Muscle layer of colon (tissue), 2 donors: ENCODE measurements around the gene CNKSR3.
"Not testable (repeated sequence)": the region's sequence is repeated elsewhere in the genome, so short reads cannot be mapped to it uniquely, and the experiment has no call there.

Experiments used
- H3K27ac ChIP-seq: one replicate; pipeline ENCODE4 v1.7.0; 2013; ENCODE audit warnings: low read depth, mild to moderate bottlenecking, low read length, moderate library complexity
- H3K27me3 ChIP-seq, 2 donors: one replicate each; pipeline ENCODE4 v1.7.0; 2013; ENCODE audit warnings: low read length in 2 of 2, mild to moderate bottlenecking in 2 of 2; ENCODE audit not compliant: insufficient read depth in 2 of 2, control insufficient read depth in 1 of 2
- H3K36me3 ChIP-seq: one replicate; pipeline ENCODE4 v1.7.0; 2013; ENCODE audit warnings: mild to moderate bottlenecking, low read length; ENCODE audit not compliant: insufficient read depth
- H3K4me1 ChIP-seq: one replicate; pipeline ENCODE4 v1.7.0; 2013; ENCODE audit warnings: mild to moderate bottlenecking, low read length; ENCODE audit not compliant: insufficient read depth
- H3K4me3 ChIP-seq, 2 donors: one replicate each; pipeline ENCODE4 v1.7.0; 2013; ENCODE audit warnings: low read length in 2 of 2, low read depth in 1 of 2, mild to moderate bottlenecking in 1 of 2, moderate library complexity in 1 of 2
- H3K9ac ChIP-seq: one replicate; pipeline ENCODE4 v1.7.0; 2013; ENCODE audit warnings: low read length
- H3K9me3 ChIP-seq: one replicate; pipeline ENCODE4 v1.7.0; 2013; ENCODE audit warnings: mild to moderate bottlenecking, low read length
- donor health status: abdominal sarcoma.
- donor health status: Adenocarcinoma of cecum.

CNKSR3 gene

DNA sequence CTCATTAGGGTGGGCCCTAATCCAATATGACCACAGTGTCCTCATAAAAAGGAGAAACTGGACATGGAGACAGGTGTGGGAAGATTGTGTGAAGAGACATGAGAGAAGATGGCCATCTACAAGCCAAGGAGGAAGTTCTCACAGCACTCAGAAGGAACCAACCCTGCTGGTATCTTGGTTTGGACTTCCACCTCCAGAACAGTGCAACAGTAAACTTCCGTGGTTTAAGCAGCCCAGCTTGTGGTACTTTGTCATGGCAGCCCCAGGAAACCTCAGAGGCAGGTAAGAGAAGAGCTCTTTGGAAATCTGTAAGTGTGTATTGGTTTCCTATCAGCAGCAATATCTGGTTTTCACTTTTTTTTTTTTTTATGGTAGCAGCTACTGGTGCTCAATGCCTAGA lies 16.5 kb upstream of the CNKSR3 start:
- Histone ChIP-seq H3K4me1 (no peaks in the 10 kb centered on the region), H3K9ac (no peak overlapping the region), H3K36me3 (no peaks in the 10 kb centered on the region), H3K27ac (no peak overlapping the region), H3K4me3 (no peak overlapping the region), H3K27me3 (no peaks in the 10 kb centered on the region), H3K9me3 (no peaks in the 10 kb centered on the region)

DNA sequence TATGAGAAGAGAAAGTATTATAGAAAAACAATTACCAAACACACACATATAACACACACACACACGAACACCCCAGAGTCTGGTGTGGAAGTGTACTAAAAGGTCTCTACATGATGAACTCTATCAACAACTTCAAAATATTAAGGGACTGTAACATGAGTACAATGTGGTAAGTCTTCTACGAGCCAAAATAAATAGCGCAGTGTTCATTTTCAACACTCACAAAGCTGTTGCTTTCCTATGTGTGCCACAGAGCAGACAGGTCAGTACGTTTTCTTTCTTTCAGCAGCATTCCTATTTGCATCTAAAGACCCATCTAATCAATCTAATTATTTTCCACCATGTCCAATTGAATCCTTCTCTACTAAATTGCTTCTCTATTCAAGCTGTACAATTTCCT lies 12.1 kb upstream of the CNKSR3 start:
- Histone ChIP-seq H3K4me3 (no peak overlapping the region), H3K27me3 (no peaks in the 10 kb centered on the region), H3K27ac (no peak overlapping the region), H3K9me3 (no peaks in the 10 kb centered on the region), H3K36me3 (no peaks in the 10 kb centered on the region), H3K9ac (no peak overlapping the region), H3K4me1 (no peaks in the 10 kb centered on the region)

DNA sequence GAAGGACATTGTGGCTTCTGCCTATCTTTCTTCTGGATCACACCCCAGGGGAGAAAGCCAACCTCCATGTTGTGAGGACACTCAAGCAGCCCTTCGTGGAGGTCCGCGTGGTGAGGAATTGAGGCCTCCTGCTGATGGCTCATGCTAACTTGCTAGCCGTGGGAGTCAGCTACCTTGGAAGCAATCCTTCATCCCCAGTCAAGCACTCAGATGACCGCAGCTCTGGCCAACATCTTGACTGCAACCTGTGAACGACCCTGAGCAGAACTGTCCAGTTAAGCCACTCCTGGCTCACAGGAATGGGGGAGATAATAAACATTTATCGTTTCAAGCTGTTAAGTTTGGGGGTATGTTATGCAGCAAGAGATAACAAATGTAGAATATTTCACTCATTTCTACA lies 10.9 kb upstream of the CNKSR3 start:
- H3K36me3 ChIP-seq, result no peaks in the 10 kb centered on the region
- H3K9me3 ChIP-seq, result no peaks in the 10 kb centered on the region
- no peaks in the 10 kb centered on the region for H3K27me3 ChIP-seq
- H3K9ac ChIP-seq, result no peak overlapping the region
- H3K27ac ChIP-seq, result no peak overlapping the region
- H3K4me1 ChIP-seq, result no peaks in the 10 kb centered on the region
- no peak overlapping the region for H3K4me3 ChIP-seq

DNA sequence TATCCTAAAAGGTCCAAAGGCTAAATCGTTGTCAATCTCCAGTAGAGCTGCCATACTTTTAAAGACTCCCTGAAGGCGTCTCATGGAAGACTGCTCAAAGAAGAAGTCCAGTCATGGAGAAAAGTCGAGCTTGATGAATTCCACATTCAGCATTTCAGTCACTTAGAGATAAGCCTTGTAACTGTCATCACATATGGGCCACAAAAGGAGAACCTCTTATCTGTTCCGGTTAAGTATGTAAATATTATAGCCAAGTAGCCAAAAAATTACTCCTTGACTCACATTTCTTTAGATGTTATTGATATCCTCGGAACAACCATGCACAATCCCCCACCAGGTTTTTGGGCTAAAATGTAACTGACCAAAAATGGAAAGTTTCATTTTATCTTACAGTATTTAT lies 9.8 kb upstream of the CNKSR3 start:
- H3K4me3 ChIP-seq, result no peak overlapping the region
- no peak overlapping the region for H3K27ac ChIP-seq
- H3K9ac ChIP-seq, result no peak overlapping the region
- H3K4me1 ChIP-seq, result no peaks in the 10 kb centered on the region
- no peaks in the 10 kb centered on the region for H3K9me3 ChIP-seq
- no peaks in the 10 kb centered on the region for H3K36me3 ChIP-seq
- no peaks in the 10 kb centered on the region for H3K27me3 ChIP-seq

DNA sequence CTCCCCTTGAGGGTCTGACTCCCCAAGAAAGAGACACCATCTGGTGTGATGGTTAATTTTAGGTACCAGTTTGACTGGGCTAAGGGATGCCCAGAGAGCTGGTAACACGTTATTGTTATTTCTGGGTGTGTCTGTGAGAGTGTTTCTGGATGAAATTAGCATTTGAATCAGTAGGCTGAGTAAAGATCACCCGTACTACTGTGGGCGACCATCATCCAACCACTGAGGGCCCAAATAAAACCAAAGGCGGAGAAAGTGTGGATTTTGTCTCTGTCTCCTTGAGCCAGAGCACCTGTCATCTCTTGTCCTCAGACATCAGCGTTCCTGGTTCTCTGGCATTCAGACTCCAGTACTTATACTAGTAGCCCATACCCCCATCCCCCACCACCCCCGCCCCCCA lies 7.9 kb upstream of the CNKSR3 start:
- Histone ChIP-seq H3K9me3 (no peaks in the 10 kb centered on the region), H3K27me3 (no peaks in the 10 kb centered on the region), H3K36me3 (no peaks in the 10 kb centered on the region), H3K4me1 (no peaks in the 10 kb centered on the region), H3K4me3 (no peak overlapping the region), H3K9ac (no peak overlapping the region), H3K27ac (no peak overlapping the region)

DNA sequence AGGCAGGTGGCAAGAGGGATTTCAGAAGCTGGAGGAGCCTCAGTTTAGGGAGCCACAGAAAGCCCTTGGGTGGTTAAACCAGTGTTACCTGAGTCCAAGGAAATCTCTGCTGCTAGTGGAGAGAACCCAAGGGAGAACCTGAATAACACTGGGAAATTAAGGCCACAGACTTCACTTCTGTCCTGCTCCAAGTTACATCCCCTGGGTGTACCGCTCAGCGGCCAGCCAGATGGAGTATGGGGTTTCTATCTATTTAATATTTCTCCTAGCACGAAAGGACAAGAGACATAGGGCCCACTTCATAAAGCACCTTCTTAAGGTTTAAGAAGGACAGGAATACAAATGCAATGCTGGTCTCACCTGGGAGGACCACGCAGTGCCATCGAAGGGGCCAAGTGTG lies 5.8 kb upstream of the CNKSR3 start:
- Histone ChIP-seq H3K4me3 (no peak overlapping the region), H3K9me3 (no peaks in the 10 kb centered on the region), H3K4me1 (peaks cover 7% of the 10 kb centered on the region), H3K27me3 (no peaks in the 10 kb centered on the region), H3K36me3 (no peaks in the 10 kb centered on the region), H3K27ac (no peak overlapping the region), H3K9ac (no peak overlapping the region)

DNA sequence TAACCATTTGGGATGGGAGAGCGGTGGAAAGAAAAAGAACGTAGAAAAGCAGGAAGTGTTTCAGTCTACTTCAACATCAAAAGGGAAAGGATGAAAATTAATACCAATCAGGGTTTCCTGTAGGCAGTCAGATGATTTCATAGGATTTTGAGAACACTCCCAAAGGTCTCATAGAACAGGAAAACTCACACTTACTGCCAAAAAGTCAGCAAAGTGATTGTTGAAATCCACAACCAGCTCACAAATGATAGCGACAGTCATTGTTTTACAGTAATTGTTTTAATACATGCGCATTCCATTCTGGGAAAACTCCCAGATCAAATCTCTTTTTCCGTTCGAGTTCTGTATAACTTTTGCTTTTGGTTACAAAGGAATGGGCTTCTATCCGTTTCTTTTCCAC lies 5.3 kb upstream of the CNKSR3 start:
- Histone ChIP-seq H3K9me3 (no peaks in the 10 kb centered on the region), H3K4me3 (no peak overlapping the region), H3K27me3 (no peaks in the 10 kb centered on the region), H3K4me1 (peaks cover 7% of the 10 kb centered on the region), H3K27ac (no peak overlapping the region), H3K36me3 (no peaks in the 10 kb centered on the region), H3K9ac (no peak overlapping the region)

DNA sequence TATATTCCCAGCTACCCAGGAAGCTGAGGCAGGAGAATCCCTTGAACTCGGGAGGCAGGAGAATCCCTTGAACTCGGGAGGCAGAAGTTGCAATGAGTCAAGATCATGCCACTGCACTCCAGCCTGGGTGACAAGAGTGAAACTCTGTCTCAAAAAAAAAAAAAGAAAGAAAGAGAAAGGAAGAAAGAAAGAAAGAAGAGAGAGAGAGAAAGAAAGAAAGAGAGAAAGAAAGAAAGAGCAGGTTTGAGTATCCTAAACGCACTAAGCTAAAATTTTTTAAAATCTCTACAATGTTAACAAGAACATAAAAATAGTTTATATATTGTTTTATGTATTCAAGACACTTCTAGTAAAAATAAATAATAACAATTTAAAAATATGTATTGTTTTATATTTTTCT lies 4.6 kb upstream of the CNKSR3 start:
- H3K4me1 ChIP-seq, H3K27ac ChIP-seq, H3K9me3 ChIP-seq, H3K27me3 ChIP-seq, H3K9ac ChIP-seq, H3K4me3 ChIP-seq, H3K36me3 ChIP-seq: not testable (repeated sequence)

DNA sequence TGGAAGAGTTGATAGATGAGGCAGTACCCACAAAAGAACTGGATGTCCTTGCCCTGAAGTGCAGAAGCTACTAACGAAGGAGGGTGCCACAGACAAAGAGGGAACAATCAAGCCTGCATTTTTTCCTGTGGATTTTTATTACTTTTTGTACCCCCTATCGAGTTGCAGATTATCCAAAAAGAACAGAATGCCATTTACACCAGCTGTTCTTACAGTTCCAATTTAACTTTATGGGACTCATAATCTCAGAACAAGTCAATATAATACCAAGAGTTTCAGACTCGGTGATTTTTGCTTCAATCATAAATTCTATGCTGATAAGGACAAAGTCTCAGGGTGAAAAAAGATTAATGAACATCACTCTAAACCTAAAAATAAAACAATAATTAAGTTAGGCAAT lies 4.0 kb upstream of the CNKSR3 start:
- Histone ChIP-seq H3K27me3 (no peaks in the 10 kb centered on the region), H3K36me3 (no peaks in the 10 kb centered on the region), H3K4me3 (no peak overlapping the region), H3K9ac (no peak overlapping the region), H3K9me3 (no peaks in the 10 kb centered on the region), H3K4me1 (peaks cover 7% of the 10 kb centered on the region), H3K27ac (no peak overlapping the region)

DNA sequence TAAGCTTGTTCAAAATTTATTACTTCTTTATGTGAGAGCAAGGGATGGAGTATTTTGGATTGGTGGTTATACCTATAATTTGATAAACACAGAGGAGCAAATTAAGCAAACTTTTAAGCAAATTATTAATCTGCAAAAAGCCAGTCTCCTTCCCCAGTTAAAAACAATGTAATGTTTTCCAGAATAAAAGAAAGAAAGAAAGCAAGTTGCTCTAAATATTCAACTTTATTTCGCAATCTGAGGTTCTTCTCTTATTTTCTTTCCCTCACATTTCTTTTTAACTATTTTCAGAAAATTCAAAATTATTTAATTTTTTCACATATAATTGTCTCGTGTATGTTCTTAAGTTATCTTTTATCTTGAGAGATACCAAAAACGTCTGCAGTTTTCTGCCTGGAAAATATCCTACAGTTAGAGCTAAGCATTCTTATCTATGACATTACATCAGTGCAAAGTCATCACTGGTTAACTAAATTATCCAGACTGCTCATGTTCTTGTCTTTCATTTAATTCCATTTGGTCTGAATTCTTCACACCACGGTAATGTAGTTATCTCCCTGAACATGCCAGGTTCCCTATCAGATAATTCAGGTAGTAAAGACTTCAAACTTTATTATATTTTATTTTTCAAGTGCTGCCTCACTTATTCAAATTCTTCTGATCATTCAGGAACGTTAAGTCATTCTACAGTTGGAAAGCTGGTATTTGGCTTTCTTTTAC lies 3.3 kb upstream of the CNKSR3 start:
- Histone ChIP-seq H3K27ac (no peak overlapping the region), H3K4me3 (no peak overlapping the region), H3K9ac (no peak overlapping the region), H3K9me3 (no peaks in the 10 kb centered on the region), H3K4me1 (peaks cover 8% of the 10 kb centered on the region), H3K27me3 (no peaks in the 10 kb centered on the region), H3K36me3 (no peaks in the 10 kb centered on the region)

DNA sequence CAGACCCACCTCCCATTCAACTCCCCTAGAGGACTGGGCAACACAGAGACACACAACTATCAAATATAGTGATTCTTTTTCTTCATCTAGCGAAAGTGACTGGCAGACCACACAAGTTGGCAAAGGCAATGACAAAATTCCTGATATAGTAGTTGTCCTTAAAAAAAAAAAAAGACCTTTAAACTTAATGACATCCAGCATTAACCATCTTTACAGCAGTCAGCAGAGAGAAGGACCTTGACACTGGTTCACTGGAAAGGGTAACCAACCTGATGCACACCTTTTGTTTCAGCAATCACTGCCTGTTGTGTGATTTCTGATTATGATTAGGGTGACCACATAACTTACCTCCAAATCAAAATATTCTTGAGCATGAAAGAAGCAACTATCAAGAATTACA lies 1.7 kb upstream of the CNKSR3 start:
- Histone ChIP-seq H3K27ac (peak overlapping the region; percentile 80), H3K27me3 (no peaks in the 10 kb centered on the region), H3K36me3 (no peaks in the 10 kb centered on the region), H3K4me3 (peak overlapping the region in 1 of 2 donors; percentile 41), H3K4me1 (peaks cover 16% of the 10 kb centered on the region), H3K9ac (no peak overlapping the region), H3K9me3 (no peaks in the 10 kb centered on the region)

DNA sequence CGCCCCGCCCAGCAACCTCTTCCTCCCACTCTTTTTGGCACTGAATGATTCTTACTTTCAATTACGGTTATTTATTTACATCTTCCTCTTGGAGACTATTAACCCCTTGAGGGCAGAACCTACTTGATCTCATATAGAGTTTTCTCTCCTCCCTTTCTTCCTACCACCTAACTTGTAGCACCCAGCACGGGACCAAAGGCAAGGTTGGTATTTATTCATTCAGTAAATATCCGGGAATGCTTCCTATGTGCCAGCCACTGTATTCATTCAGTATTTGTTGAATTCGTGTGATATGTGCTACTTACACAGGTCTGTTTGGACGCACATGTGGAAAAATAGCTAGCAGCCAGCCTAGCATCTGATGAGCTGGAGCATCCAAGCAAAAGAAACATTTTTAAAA lies 1.3 kb upstream of the CNKSR3 start:
- Histone ChIP-seq H3K9ac (no peak overlapping the region), H3K36me3 (peaks cover 2% of the 10 kb centered on the region), H3K27ac (peak overlapping the region; percentile 80), H3K9me3 (no peaks in the 10 kb centered on the region), H3K27me3 (no peaks in the 10 kb centered on the region), H3K4me1 (peaks cover 20% of the 10 kb centered on the region), H3K4me3 (peak overlapping the region in 1 of 2 donors; percentile 41)
